T1000 (cell line): ENCODE results near the gene FGFR2.

Experiments used
- DNase-seq: peaks from one replicate; lab custom pipeline; 2025; ENCODE audit warnings: mixed read lengths; lab: John Stamatoyannopoulos, UW

FGFR2 gene

DNA sequence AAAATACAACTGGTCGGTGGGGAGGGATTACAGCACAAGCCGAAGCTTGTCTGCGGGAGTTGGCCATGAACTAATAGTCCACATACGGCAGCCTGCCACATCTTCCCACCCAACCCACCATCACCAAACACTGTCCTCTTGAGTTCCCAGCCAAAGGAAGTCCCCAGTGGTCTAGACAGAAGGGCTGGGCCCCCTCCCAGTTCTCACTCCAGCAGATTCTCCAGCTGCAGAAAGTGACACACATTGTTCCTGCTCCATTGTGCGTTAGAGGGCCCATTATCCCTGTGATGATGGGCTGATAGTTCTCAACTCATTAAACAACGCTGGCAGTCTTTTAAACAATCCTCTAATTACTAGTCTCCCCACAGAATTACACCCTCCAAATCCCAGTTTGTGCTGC lies 148.0 kb downstream of the FGFR2 start:
- no peak for DNase-seq

DNA sequence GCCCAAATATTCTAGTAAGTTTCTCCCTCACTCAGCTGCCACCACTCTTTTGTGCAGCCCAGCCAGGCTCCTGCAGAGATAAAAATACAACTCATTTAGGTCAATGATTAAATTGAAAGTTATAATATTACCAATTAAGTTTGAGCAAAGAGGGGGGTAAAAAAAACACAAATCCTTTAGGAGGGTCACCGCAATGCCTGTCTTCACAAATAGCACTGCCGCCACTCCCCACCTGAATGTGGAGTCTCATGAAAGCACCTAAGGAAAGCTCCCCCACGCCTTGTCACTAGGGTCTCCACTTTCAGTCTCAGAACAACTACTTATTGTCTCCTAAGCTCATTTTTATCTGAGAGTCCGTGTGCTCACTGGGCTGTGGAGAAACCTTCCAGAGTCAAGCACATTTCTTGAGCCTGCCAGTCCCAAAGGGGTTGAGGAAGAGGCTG lies 148.7 kb downstream of the FGFR2 start:
- no peak for DNase-seq

DNA sequence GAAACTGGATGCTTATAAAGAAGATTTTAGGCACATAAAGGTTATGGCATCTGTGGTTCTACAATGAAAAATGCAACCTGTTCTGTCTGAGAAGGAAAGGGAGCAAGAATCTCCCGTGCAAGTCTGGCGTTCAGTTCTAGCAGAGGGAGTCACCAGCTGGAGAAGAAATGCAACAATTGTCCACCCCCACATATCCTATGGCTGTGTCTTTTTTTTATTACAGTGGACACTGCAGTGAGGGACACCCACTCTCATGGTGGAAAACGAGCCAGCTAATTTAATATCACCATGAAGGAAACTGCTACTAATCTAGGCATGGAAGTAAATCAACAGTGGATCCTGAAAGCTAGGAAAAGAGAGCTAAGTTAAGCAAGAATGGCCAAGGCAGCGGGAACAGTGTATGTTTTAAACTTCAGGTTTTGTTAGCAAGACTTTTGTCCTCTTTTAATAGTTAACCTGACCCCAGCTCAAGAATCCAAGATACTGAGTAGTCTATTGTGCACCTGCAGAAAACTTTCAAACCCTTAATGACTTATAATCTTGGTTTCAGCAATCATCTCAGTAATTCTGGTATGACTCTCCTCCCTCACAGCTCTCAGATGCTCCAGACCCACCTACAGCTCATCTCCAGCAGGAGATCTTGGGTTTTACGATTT lies 149.3 kb downstream of the FGFR2 start:
- no peak for DNase-seq

DNA sequence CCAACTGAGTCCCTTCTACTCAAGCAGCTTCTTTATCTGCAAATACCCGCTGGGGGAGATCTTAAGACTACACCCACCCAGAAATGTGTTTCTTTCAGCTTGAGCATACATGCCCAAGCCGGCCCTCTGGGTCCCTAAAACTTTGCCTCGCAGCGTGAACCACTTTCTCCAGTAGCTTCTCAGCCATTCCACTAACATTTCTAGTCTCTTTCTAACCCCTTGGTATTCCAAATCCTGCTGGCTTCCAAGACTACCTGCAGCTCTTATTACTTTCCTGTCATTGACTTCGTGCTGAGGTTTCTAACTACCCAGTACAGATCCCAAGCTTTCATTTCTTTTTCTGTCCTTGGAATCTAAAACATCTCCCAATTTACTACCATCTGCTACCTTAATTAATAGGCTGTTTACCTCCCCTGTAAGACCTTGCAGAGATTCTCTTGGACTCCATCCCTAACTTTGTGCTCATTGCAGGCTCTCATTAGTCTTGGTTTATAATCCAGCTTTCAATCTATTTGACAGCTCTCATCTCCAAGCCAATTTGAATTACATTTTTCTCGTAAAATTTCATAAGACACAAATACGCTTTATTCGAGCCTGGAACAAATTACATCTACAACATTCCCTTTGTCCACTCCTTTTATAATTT lies 153.6 kb downstream of the FGFR2 start:
- no peak for DNase-seq

DNA sequence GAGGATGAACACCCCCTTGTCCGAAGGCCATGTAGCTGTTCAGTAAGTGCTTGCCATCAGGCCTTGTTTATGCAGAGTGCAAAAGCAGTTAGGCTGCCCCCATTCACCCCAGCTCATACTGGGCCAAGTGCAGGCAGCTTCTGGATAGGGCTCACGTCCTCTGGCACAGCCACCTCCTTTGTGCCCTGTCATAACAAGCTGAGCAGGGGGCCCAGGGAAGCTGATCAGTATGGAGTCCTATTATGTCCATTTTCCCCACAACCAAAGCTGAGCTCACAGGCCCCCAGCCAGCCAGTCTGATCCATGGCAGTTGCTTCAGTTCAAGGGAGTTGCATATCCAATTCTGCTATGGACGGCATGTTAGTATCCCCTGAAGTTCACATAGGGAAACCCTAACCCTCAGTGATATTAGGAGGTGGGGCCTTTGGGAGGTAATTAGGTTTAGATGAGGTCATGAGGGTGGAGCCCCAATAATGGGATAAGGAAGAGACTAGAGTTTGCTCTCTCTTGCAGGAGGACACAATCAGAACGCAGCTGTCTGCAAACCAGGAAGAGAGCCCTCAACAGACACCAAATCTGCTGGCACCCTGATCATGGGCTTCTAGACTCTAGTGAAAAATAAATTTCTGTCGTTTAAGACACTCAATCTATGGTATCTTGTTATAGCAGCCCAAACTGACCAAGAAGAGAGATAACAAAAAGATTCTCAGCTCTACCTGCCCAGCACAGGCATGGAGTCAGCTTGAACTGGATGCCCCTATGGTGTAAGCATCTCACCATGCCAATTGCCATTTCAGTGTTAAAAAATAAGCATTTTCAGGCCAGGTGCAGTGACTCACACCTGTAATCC lies 155.9 kb downstream of the FGFR2 start:
- DNase-seq = no peak

DNA sequence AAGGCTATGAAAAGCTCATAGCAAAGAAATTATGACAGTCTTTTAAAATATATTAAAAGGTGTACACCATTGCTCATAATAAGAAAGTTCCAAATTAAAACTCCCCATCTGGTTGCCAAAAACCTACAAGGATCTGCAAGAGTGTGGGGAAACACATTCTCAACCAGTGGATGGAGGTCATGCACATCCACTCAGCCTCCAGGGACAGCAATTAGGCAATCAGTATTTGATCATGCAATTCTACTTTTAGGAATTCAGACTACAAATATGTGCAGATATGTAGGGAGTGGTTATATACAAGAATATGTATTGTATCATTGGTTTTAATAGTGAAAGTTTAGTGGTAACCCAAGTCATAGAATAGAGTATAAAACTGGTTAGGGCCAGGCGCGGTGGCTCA lies 157.8 kb downstream of the FGFR2 start:
- DNase-seq = no peak

DNA sequence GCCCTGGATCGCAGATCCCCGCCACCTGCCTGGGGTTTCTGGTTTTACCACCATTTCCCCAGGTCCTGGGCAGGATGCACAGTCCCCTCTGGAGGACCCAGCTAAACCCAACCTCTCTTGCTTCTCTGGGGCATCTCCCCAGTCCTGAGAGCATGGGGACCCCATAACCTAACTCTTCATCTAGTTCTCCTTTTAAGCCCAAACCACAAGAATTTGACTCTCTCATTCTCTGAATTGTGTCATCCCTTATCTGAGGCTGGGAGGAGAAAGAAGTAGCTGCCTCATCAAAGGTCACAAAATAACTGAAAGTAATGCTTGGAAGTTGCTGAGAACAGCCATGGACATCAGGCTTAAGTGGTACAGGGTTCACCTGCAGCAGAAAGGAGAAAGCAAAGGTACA lies 159.9 kb downstream of the FGFR2 start:
- no peak for DNase-seq

DNA sequence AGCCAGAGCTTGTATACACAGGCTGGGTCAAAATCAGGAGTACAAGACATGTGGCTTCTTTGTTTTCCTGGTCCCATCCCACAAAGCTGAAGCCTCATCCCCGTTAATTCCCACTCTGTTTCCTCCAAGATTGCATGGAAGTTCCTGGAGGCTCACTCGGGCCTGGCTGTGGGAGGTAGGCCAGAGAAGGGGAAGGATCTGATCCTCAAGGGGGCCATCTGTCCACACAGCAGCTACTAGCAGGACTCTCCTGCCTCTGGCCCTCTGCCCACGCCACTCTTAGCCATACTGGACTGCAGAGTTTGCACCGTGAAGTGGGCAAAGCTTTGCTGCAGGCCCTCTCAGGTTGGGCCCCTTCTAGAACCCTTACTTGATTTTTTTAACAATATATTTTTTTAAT lies 160.6 kb downstream of the FGFR2 start:
- no peak for DNase-seq

DNA sequence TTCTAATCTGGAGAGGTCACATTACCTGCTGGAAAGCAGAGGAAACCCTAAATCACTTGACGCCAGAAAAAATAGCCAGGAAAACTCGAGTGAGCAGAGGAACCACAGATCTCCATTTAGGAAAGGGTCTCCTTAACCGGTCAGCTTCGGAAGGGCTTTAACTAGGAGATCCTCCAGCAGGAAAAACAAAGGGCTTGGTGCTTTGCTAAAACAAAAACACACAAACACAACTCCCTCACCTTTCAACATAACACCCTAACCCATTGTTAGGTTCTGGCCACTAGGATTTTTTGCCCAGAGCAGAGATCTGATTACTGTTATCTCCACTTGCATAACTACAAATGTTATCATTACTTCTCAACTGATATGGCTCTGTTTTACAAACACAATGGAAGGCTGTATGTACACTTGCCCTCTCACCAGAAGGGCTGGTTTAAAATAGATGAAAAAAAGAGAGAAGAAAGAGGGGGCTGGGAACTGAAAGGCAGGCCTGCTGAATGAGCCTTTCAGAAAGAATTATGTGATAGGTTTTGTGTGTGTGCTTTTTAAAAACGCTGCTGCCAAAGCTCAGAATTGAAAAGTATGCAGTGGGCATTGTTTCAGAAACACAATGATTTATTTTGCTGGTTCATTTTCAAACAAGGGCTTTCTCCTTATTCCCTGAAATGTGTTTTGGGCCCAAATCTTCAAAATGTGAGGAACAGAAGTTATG lies 161.5 kb downstream of the FGFR2 start:
- no peak for DNase-seq

DNA sequence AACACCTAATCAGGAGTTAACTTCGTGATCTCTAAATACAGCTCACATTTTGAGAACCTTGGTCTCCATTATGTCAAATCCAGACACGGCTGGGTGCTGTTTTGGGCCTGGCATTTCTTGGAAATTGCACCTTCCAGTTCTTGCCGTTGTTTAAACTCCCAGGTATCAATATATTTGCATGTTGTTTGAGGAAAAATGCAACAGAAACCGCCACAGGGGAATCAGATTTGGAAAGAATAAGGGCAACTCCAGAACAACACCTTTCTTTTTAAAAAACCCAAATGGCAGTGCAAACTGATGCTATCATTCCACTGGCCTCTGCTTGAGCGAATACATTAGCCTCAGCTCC lies 162.0 kb downstream of the FGFR2 start:
- no peak for DNase-seq

DNA sequence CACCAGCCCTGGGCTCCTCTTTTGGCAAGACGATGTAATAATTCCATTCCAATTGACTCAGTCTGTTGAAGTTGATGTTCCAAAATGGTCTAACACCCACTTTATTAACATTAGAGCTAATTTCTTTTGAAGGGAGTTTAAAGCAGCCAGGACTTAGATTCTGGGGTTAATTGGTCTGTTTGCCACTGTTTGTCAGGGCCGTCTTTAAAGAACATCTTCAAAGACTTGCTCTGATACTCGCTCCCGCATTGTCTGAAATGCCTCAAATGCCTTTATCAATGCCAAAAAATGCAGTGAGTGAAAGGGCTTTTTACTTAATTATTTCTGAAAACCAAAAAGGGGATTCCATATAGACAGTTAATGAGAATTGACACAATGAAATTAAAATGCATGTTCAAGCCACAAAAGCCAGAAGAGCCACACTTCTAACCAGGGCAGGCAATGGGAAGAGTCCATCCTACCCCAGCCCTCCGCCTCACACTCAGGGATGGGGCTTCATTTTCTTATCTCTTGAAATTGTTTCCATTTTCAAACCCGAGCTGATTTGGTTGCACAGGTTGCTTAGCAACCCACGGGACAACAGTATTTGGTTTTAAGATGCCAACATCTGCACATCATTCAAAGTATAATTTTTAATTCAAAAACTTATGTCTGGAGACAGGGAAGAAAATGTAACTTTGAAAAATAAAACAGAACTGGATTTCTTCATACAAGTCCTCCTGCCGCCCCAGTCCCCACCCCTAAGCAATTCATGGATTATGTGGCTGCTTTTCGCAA lies 163.0 kb downstream of the FGFR2 start:
- no peak for DNase-seq

DNA sequence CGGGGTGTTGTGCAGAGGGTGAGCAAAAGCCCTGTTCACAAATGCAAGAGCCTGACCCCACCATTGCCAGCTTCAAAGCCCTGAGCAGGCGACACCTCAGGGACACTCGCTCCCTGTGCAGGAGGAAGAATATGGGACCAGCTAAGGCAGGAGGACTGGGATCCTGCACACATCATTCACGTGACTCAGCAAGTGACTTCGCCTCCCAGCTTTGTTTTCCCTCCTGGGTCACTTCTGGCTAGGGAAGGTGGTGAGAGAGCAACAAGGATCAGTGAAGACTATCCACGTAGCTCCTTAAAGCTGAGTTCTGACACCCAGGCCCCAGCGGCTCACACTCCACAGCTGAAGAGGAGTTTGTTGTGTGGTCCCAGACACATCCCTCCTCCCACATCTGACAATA lies 164.3 kb downstream of the FGFR2 start:
- no peak for DNase-seq

DNA sequence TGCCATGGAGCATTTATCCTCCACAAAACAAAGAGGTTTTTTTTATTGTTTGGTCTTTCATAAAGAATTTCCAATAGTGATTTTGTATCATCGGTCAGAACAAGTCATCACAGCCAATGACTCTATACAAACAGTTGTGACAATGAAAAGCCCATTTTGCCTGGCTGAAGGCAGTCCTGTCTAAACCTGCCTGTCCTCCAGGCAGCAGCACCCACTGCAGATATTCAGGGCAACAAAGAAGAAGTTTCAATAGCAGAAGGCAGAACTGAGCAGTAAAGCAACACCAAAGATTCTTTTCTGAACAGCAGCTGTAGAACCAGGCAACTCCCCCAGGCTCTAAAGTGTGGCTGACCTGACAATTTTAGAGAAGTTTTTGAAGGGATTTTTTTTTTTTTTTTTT lies 169.4 kb downstream of the FGFR2 start:
- DNase-seq = no peak
